ENCODE data around the gene TMEM74B.

Gene TMEM74B

DNA sequence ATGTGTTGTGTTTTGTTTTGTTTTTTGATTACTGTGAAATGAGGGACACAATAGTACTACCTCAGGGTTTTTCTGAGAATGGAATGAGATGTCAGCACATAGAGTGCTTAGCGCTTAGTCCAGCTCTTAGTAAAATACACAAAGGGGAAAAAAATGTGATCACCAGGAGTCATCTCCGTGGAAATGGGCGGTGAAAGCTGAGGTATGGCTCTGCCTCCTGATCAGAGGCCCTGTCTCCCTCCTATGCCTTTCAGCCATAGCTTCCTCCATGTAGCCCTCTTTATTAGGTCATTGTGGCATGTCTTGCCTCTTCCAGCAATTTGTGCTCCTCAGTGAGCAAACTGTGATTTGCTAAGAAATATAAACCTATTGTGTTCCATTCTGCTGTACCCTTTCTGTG lies 53.4 kb downstream of the TMEM74B start:
- no peak for DNase-seq

GRCh38 chr20:1130847-1131246 lies 53.9 kb downstream of the TMEM74B start:
- no peak for DNase-seq
